Fibroblast of the conjunctiva (primary cell): ENCODE measurements around the gene SLC39A1.

Source experiments
- DNase-seq: peaks from one replicate; pipeline ENCODE4 v3.0.0-alpha.2; 2010; ENCODE audit warnings: low read depth

Gene SLC39A1

GRCh38 chr1:153951801-153952200, 11.5 kb downstream of the SLC39A1 start:
- no peak for DNase-seq

DNA sequence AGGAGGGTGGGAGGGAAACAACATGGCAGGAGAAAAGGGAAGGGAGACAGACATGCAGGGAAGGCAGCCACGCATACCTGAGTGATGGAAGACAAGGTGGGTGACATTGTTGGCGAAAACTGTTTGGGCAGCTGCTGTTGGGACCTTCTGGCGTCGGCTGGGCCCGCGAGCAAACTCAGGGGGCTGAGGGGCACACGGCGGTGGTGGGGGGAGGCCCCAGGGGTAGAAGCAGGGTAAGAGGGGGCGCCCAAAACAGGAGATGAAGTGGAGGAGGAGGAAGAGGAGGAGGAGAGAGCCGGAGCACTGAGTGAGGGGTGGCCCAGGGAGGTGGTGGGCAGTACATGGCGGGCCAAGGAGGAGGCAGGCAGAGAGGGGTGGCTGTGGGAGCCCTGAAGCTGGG, 12.2 kb downstream of the SLC39A1 start:
- DNase-seq, result no peak

GRCh38 chr1:153946622-153947241, 16.6 kb downstream of the SLC39A1 start, which contains the start of gene DENND4B:
Gene DENND4B (minus strand): TSS chr1:153946718. CDS start chr1:153944374, 2,344 bp downstream.
- peak; percentile 55 for DNase-seq

DNA sequence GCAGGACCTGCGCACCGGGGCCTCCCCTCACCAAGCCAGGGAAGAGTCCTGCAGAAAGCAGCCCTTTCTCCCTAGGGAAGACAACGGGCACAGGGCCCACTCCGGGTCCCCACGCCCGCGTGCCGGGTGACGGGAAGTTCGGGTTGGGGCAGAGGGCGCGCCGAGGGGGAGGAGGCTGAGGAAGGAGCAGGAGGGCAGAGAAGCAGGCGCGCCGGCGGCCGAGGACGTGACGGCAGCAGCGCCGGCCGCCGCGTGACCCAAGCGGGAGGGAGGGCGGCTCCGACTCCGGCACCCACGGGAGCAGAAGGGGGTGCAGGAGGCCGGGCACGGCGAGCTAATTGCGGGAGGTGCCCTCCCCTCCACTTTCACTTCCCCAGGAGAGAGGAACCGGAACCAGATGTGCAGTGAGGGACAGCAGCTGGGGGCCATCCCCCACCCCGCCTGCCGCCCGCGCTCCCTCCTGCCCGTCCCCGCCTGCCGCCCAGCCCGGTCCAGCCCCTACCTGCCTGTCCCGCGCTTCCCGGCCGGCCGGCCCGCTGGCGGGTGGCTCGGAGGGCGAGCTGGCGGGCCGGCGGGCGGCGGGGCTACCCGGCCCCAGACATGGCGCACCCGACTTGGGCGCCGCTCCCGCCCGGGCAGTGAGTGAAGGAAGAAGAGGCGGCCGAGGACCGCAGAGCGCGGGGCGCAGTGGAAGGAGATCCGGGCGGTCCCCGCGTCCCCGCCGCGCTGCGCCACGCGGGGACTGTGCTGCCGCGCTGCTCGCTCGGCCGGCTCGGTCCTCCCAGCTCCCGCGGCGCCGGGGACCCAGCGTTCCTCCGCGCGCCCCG, 17.3 kb downstream of the SLC39A1 start:
- peak; percentile 42 for DNase-seq

- DNase-seq, result no peak
Measured at GRCh38 chr1:153945131-153945794, 18.1 kb downstream of the SLC39A1 start.

DNA sequence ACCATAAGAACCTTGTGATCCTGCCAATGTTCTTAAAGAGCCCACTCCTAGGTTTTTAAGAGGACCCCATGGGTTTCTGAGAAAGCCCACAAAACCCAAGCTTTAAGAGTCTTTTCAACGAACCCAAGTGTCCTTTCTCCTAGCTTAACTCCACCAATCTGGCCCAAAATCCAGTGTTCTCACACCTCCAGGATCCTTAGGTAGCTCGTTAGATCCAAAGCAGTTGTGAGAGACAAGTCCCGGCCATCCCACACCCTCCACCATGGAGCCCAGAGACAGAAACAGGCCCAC, 18.6 kb downstream of the SLC39A1 start:
- no peak for DNase-seq

DNA sequence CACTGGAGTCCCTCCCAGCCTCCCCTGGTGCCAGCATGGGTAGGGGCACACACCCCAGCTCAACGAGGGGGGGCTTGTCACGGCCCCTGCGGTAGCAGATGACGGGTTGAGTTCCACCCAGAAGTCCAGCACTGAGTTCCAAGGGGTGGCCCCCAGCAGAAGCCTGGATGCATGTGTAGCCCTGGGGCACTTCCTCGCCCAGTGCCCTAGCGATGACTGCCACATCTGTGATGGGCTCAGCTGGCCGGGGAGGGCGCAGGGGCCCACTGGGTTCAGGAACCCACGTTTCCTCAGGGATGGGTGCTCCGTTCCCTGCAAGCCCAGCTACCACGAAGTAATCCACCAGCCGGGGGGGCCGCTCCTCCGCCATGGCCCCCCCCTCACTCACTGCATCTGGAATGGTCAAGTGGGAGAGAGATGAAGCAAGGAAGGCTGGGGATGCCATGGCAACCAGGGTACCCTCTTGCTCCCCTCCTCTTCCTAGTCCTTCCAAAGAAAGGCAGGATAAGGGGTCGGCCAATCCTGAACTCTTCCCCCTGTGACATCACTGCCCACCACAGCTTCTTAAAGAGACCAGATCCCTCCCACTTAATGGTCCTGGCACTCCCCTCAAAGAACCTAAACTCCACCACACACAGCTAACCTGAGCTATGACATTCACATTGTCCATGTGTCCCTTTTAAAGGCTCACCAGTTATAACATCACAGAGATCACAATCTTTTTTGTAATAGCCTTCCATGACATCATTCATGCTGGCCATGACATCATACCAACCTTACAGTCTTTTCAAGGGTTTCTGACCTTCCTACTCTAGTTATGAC, 19.1 kb downstream of the SLC39A1 start:
- no peak for DNase-seq

- DNase-seq, result no peak
Measured at GRCh38 chr1:153942766-153943549, 20.4 kb downstream of the SLC39A1 start.

GRCh38 chr1:153941826-153942725, 21.3 kb downstream of the SLC39A1 start:
- no peak for DNase-seq

DNA sequence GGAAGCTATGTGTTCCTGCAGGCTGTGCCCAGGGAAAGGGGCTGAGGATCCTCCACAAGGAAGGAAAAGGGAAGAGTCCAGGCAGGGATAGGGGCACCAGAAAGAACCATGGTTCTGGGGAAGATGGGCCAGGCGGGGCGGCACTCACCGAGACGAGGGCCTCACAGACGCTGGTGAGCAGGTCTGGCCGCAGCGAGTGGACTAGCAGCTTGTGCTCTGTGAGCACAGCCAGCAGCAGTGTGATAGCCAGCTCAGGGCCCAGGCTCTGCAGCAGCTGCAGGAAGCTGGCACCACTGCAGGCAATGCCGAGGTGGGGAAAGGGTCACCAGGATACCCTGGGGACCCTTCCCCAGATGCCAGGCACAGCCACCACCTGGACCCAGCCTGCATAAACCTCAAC, 22.6 kb downstream of the SLC39A1 start:
- DNase-seq, result no peak

DNA sequence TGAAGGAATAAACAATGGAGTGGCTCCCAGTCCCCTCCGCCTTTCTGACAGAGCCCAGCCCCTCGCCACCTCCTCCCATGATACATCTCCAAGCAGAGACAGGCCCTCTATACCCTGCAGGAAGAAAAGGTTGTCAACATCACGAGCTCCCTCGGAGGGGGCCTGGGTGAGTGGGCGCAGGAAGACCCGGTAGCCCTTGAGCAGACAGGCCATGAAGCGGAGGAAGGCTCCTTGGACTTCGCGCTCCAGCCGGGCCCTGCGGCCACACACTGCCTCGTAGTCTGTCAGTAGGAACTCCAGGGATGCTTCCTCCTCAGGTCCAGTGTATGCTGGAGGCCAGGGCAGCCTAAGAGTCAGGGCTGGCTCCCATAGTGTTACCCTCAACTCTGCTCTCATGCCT, 23.9 kb downstream of the SLC39A1 start:
- DNase-seq, result no peak

DNA sequence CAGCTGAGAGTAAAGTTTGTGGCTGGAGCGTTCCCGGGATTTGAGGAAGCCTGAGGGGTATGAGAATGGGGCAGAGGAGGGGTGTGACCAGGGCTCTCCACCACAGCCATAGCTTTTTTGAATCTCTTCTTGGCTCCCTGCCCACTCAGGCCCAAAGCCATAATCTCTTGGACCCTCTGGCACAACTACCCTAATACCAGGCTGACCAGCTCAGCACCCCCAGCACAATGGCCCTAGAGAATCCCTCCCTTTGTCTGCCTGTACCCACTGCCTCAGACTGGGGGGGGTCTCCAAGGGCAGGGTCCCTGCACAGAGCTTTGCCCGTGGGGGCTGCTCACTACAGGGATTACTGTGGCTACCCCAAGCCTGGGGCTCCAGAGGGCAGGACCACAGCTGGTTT, 24.3 kb downstream of the SLC39A1 start:
- DNase-seq, result no peak

DNA sequence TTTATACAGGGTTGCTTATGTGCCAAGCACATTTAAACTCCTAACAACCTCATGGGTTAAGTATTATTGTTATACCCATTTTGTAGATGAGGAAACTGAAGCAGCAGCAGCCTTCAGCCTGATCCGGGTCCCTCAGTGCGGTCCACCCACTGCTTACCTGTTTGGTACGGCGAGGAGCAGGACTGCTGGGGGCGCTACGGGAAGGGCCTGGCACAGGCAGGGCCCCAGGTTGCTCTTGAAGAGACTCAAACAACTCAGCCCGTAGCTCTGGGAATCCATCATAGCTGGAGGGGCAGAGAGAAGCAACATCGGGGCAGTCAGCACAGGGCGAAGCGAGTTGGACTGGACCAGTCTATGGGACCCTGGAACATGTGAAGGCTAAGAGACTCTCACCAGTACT, 26.0 kb downstream of the SLC39A1 start:
- DNase-seq, result no peak

DNA sequence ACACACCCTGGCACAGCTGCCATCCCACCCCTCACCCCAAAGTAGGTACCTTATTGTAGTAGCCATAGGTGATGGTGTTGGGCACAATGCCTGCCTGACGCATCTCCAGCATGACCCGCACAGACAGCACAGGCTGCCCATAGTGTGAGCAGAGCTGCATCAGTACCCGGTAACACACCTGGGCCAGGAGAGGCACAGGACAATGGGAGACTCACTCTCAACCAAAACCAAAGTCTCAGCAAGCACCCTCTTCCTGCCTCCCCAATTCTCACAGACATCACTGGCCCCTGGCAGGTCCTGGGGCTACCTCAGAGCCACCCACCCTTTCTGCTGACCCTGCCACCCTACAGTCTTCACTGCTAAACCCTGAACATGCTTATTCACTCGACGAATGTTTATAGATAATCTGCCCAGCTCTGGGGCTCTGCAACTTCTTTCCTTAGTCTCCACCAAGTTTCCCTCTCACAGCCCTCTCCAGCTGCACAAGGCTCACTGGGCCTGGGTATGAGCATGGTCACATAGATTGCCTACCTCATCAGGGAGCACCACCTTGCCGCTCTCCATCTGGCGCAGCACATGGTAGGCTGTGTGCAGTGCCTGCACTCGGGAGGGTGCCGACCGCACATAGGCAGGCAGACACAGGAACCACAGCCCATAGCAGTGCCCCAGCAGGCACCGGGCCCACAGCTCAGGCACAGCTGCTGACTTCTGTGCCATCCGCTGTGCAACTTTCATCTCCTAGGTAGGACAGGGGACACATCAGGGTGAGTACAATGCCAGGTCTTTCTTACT, 27.1 kb downstream of the SLC39A1 start:
- no peak for DNase-seq

- DNase-seq, result no peak
Measured at GRCh38 chr1:153934746-153935145, 28.6 kb downstream of the SLC39A1 start.

- no peak for DNase-seq
Measured at GRCh38 chr1:153933955-153934354, 29.4 kb downstream of the SLC39A1 start.

GRCh38 chr1:153933430-153933829, 29.9 kb downstream of the SLC39A1 start:
- no peak for DNase-seq

DNA sequence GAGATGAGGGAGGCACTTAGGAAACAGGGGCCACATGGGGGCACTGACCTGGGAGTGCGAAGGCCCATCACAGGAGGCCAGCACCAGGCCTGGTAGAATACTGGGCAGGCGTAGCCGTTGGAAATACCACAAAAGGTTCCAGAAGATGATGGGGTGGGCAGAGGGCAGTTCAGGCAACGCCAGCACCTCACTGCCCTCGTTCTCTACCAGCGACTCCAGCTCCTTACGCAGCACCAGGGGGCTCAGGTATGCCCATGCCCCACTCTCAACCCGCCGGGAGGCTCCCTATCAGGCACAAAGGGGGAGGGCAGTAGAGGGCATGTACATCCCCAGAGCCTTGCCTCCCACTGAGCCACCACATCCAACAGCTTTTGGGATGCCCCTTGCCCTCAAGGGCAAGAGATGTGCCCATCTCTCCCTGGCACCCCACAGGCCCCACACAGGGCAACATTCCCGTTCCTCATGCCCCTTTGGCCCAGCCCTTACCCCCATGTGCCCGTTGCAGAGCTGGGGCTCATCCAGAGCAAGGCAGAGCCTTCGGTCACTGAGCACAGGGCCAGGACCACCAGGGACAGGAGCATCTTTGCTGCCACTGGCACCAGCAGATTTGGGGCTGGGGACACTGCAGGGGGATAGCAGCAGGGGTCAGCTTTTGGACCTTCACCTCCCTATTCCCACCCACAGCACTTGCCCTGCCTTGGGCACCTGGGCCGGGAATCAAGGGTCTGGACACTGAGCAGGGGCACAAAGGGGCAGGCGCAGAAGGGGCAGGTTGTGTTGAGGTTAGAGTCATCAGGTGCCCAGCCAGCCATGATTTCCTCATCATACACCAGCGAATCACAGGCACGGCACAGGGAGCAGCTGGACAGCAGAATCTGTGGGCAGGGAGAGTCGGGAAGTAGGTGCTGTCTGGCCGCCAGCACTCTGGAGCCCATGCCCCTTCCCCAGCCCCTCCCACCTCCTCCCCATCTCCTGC, 30.9 kb downstream of the SLC39A1 start:
- DNase-seq, result no peak
